HEK293 (cell line): ENCODE measurements around the gene CRB3.

ENCODE experiments used
- AEBP2 ChIP-seq: fragments of 450-650 bp; formaldehyde crosslinking; IDR thresholded peaks from 2 replicates; pipeline ENCODE4 v1.5.1; 2016; ENCODE audit warnings: missing biosample characterization, missing genetic modification characterization, borderline replicate concordance
- BCL11A ChIP-seq: fragments of 450-650 bp; formaldehyde crosslinking; IDR thresholded peaks from 2 replicates; pipeline ENCODE4 v1.5.1; 2016; ENCODE audit warnings: low read depth, missing biosample characterization, missing genetic modification characterization
- HOXC10 ChIP-seq: sonication (generic); formaldehyde crosslinking; IDR thresholded peaks from 2 replicates; pipeline ENCODE4 v1.8.1; 2023; ENCODE audit warnings: mild to moderate bottlenecking, missing genetic modification reagents
- IKZF3 ChIP-seq: fragments of 450-650 bp; IDR thresholded peaks from 2 replicates; pipeline ENCODE4 v1.5.0; 2018; ENCODE audit warnings: missing biosample characterization, mild to moderate bottlenecking, missing genetic modification characterization, moderate library complexity
- KLF7 ChIP-seq: fragments of 450-650 bp; formaldehyde crosslinking; IDR thresholded peaks from 2 replicates; pipeline ENCODE4 v1.5.1; 2016; ENCODE audit warnings: missing biosample characterization, missing genetic modification characterization, borderline replicate concordance
- KLF9 ChIP-seq: fragments of 450-650 bp; formaldehyde crosslinking; IDR thresholded peaks from 2 replicates; pipeline ENCODE4 v1.5.1; 2016; ENCODE audit warnings: missing biosample characterization, missing genetic modification characterization, low read depth
- PRDM1 ChIP-seq: fragments of 450-650 bp; formaldehyde crosslinking; IDR thresholded peaks from 2 replicates; pipeline ENCODE4; 2016; ENCODE audit warnings: missing biosample characterization, missing genetic modification characterization
- PRDM10 ChIP-seq: fragments of 450-650 bp; formaldehyde crosslinking; IDR thresholded peaks from 2 replicates; pipeline ENCODE4 v1.5.1; 2016; ENCODE audit warnings: missing biosample characterization, missing genetic modification characterization
- ZBTB6 ChIP-seq: fragments of 450-650 bp; formaldehyde crosslinking; IDR thresholded peaks from 2 replicates; pipeline ENCODE4 v1.5.1; 2017; ENCODE audit warnings: missing biosample characterization, missing genetic modification characterization
- ZBTB7A ChIP-seq: fragments of 450-650 bp; formaldehyde crosslinking; IDR thresholded peaks from 2 replicates; pipeline ENCODE4 v1.5.1; 2016; ENCODE audit warnings: low read depth, missing biosample characterization, missing genetic modification characterization
- ZNF121 ChIP-seq: fragments of 450-650 bp; formaldehyde crosslinking; IDR thresholded peaks from 2 replicates; pipeline ENCODE4 v1.5.1; 2016; ENCODE audit warnings: missing biosample characterization, missing genetic modification characterization
- ZNF146 ChIP-seq: fragments of 450-650 bp; formaldehyde crosslinking; IDR thresholded peaks from 2 replicates; pipeline ENCODE4 v1.5.1; 2016; ENCODE audit warnings: missing biosample characterization, missing genetic modification characterization
- ZNF155 ChIP-seq: fragments of 450-650 bp; formaldehyde crosslinking; IDR thresholded peaks from 2 replicates; pipeline ENCODE4 v1.5.1; 2016; ENCODE audit warnings: missing biosample characterization, missing genetic modification characterization
- ZNF175 ChIP-seq: fragments of 450-650 bp; formaldehyde crosslinking; IDR thresholded peaks from 2 replicates; pipeline ENCODE4 v1.5.1; 2016; ENCODE audit warnings: missing biosample characterization, missing genetic modification characterization
- ZNF202 ChIP-seq: fragments of 450-650 bp; formaldehyde crosslinking; IDR thresholded peaks from 2 replicates; pipeline ENCODE4 v1.5.1; 2016; ENCODE audit warnings: missing biosample characterization, missing genetic modification characterization, borderline replicate concordance
- ZNF239 ChIP-seq: fragments of 450-650 bp; formaldehyde crosslinking; IDR thresholded peaks from 2 replicates; pipeline ENCODE4 v1.5.1; 2016; ENCODE audit warnings: missing biosample characterization, missing genetic modification characterization
- ZNF280C ChIP-seq: fragments of 450-650 bp; formaldehyde crosslinking; IDR thresholded peaks from 2 replicates; pipeline ENCODE4 v1.5.1; 2016; ENCODE audit warnings: missing biosample characterization, missing genetic modification characterization
- ZNF341 ChIP-seq: fragments of 450-650 bp; formaldehyde crosslinking; IDR thresholded peaks from 2 replicates; pipeline ENCODE4; 2016; ENCODE audit warnings: low read depth, missing biosample characterization, missing genetic modification characterization
- ZNF366 ChIP-seq: fragments of 450-650 bp; formaldehyde crosslinking; conservative IDR thresholded peaks from 2 replicates; pipeline ENCODE4 v1.5.1; 2016; ENCODE audit warnings: missing biosample characterization, missing genetic modification characterization
- ZNF423 ChIP-seq: fragments of 450-650 bp; formaldehyde crosslinking; IDR thresholded peaks from 2 replicates; pipeline ENCODE4 v1.5.1; 2016; ENCODE audit warnings: missing biosample characterization, missing genetic modification characterization
- ZNF473 ChIP-seq: fragments of 450-650 bp; formaldehyde crosslinking; IDR thresholded peaks from 2 replicates; pipeline ENCODE4 v1.5.1; 2017; ENCODE audit warnings: missing biosample characterization, missing genetic modification characterization
- ZNF521 ChIP-seq: fragments of 450-650 bp; formaldehyde crosslinking; IDR thresholded peaks from 2 replicates; pipeline ENCODE4 v1.5.1; 2017; ENCODE audit warnings: missing biosample characterization, mild to moderate bottlenecking, missing genetic modification characterization
- ZNF530 ChIP-seq: fragments of 450-650 bp; formaldehyde crosslinking; IDR thresholded peaks from 2 replicates; pipeline ENCODE4 v1.5.1; 2016; ENCODE audit warnings: low read depth, missing biosample characterization, missing genetic modification characterization
- ZNF654 ChIP-seq: fragments of 450-650 bp; formaldehyde crosslinking; IDR thresholded peaks from 2 replicates; pipeline ENCODE4 v1.5.1; 2016; ENCODE audit warnings: low read depth, missing biosample characterization, missing genetic modification characterization
- ZNF660 ChIP-seq: fragments of 450-650 bp; IDR thresholded peaks from 2 replicates; pipeline ENCODE4 v1.5.1; 2018; ENCODE audit warnings: missing biosample characterization, mild to moderate bottlenecking, missing genetic modification characterization
- ZNF664 ChIP-seq: fragments of 450-650 bp; formaldehyde crosslinking; IDR thresholded peaks from 2 replicates; pipeline ENCODE4 v1.5.1; 2016; ENCODE audit warnings: missing biosample characterization, missing genetic modification characterization
- ZNF670 ChIP-seq: fragments of 450-650 bp; formaldehyde crosslinking; IDR thresholded peaks from 2 replicates; pipeline ENCODE4 v1.5.1; 2016; ENCODE audit warnings: missing biosample characterization, missing genetic modification characterization, low read depth
- ZNF704 ChIP-seq: fragments of 450-650 bp; formaldehyde crosslinking; IDR thresholded peaks from 2 replicates; pipeline ENCODE4 v1.5.1; 2016; ENCODE audit warnings: missing biosample characterization, missing genetic modification characterization
- ZNF791 ChIP-seq: fragments of 450-650 bp; formaldehyde crosslinking; IDR thresholded peaks from 2 replicates; pipeline ENCODE4 v1.5.1; 2016; ENCODE audit warnings: missing biosample characterization, missing genetic modification characterization

The CRB3 gene

GRCh38 chr19:6460099-6460884, 3.8 kb upstream of the CRB3 start (continued):
- no peak for TF ChIP-seq ZNF280C (tag by site-specific recombination)
- TF ChIP-seq ZNF654 (tag by site-specific recombination): peak; percentile 4; the same call in 1 of the 2 replicates
- TF ChIP-seq PRDM10: peak; percentile 91
- no peak for TF ChIP-seq ZNF791
- peak; percentile 26; the same call in 1 of the 2 replicates for TF ChIP-seq ZNF146 (tag by site-specific recombination)
- no peak for TF ChIP-seq ZNF704 (tag by site-specific recombination)
- peak; percentile 72 for TF ChIP-seq ZNF341
- TF ChIP-seq HOXC10 (CRISPR knock-in tag): no peak
- TF ChIP-seq AEBP2: no peak
- TF ChIP-seq ZNF473 (tag by site-specific recombination): peak; percentile 10; the same call in 1 of the 2 replicates
- TF ChIP-seq ZNF423 (tag by site-specific recombination): 0 out of 2 replicates have a peak, but pooled peaks have one; percentile 36
- no peak for TF ChIP-seq ZNF175 (tag by site-specific recombination)
- TF ChIP-seq ZNF660: peak; percentile 56; the same call in 1 of the 2 replicates
- 0 out of 2 replicates have a peak, but pooled peaks have one; percentile 11 for TF ChIP-seq ZNF664 (tag by site-specific recombination)
- TF ChIP-seq KLF9: peak; percentile 26
- no peak for TF ChIP-seq ZNF155 (tag by site-specific recombination)
- TF ChIP-seq BCL11A: no peak; the same call in 1 of the 2 replicates
- 0 out of 2 replicates have a peak, but pooled peaks have one; percentile 4 for TF ChIP-seq PRDM1 (tag by site-specific recombination)
- peak; percentile 91; the same call in 1 of the 2 replicates for TF ChIP-seq ZBTB7A (tag by site-specific recombination)
- TF ChIP-seq ZNF530 (tag by site-specific recombination): no peak
- peak; percentile 85 for TF ChIP-seq IKZF3
- TF ChIP-seq ZNF366 (tag by site-specific recombination): peak; percentile 97
- 0 out of 2 replicates have a peak, but pooled peaks have one; percentile 51 for TF ChIP-seq ZNF239 (tag by site-specific recombination)
- TF ChIP-seq ZNF521: no peak
- no peak for TF ChIP-seq ZBTB6 (tag by site-specific recombination)
- TF ChIP-seq ZNF202 (tag by site-specific recombination): no peak
- peak; percentile 92; the same call in 1 of the 2 replicates for TF ChIP-seq KLF7 (tag by site-specific recombination)
- TF ChIP-seq ZNF121 (tag by site-specific recombination): peak; percentile 50; the same call in 1 of the 2 replicates
- TF ChIP-seq ZNF670: no peak
